ENCODE data around the gene VSX2.
A peak's percentile ranks its signal among the peaks of the same experiment; 100 is the strongest.

Gene VSX2

GRCh38 chr14:74207943-74208342 is 31.3 kb upstream of the VSX2 start:
- Histone ChIP-seq H3K27ac (no peak overlapping the region), H3K4me3 (no peak overlapping the region), H3K9me3 (no peaks in the 10 kb centered on the region), H3K9ac (no peak overlapping the region), H3K36me3 (peaks cover 5% of the 10 kb centered on the region; the same call in 1 of the 2 replicates), H4K20me1 (no peaks in the 10 kb centered on the region), H3K4me2 (no peak overlapping the region), H3K27me3 (no peaks in the 10 kb centered on the region), H3K4me1 (no peaks in the 10 kb centered on the region)
- TF ChIP-seq Cebpa-rat (IDR thresholded peaks at IDR 0.05), result no peak

GRCh38 chr14:74208642-74209041 is 30.6 kb upstream of the VSX2 start:
- no peak overlapping the region for H3K27ac ChIP-seq
- no peaks in the 10 kb centered on the region for H4K20me1 ChIP-seq
- TF ChIP-seq Cebpa-rat (IDR thresholded peaks at IDR 0.05), result no peak
- no peak overlapping the region for H3K4me2 ChIP-seq
- H3K27me3 ChIP-seq, result no peaks in the 10 kb centered on the region
- no peak overlapping the region for H3K9ac ChIP-seq
- no peaks in the 10 kb centered on the region for H3K4me1 ChIP-seq
- no peaks in the 10 kb centered on the region; the same call in 1 of the 2 replicates for H3K36me3 ChIP-seq
- H3K4me3 ChIP-seq, result no peak overlapping the region
- no peaks in the 10 kb centered on the region for H3K9me3 ChIP-seq

DNA sequence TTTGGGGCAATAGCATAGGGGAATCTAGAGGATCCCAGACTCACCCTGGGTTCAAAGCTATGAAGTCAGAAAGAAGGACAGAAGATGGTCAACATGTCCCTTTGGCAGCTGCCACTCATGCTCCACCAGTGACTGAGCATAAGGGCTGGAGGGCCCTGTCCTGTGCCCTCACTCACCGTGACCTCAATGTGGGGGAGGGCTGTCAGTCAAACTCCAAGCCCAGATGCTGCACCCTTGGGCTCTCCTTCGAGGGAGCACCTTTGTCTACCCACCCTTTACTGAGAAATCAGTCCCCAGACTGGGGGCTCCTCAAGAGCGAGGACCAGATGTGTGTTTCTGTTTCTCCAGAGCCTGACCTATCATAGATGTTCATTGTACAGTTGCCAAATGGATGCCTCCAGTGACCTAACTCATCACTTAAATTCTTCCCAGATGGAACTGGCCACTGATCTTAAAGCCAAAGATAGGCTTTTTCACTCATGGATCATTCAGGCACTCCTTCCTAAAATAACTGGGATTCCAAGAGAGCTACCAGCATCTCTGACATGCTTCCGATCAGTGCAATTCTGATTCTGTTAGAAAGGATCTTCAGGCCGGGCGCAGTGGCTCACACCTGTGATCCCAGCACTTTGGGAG is 27.2 kb upstream of the VSX2 start:
- Histone ChIP-seq H3K4me3 (no peak overlapping the region), H3K9me3 (no peaks in the 10 kb centered on the region), H3K4me2 (no peak overlapping the region), H3K9ac (no peak overlapping the region), H3K27me3 (no peaks in the 10 kb centered on the region), H3K4me1 (no peaks in the 10 kb centered on the region), H4K20me1 (no peaks in the 10 kb centered on the region), H3K36me3 (no peaks in the 10 kb centered on the region), H3K27ac (no peak overlapping the region)
- no peak for TF ChIP-seq Cebpa-rat (IDR thresholded peaks at IDR 0.05)

- no peak for TF ChIP-seq Cebpa-rat (IDR thresholded peaks at IDR 0.05)
- no peaks in the 10 kb centered on the region for H3K36me3 ChIP-seq
- no peak overlapping the region for H3K4me3 ChIP-seq
- no peaks in the 10 kb centered on the region for H3K4me1 ChIP-seq
- no peaks in the 10 kb centered on the region for H4K20me1 ChIP-seq
- no peak overlapping the region for H3K27ac ChIP-seq
- no peak overlapping the region for H3K4me2 ChIP-seq
- H3K27me3 ChIP-seq, result no peaks in the 10 kb centered on the region
- no peak overlapping the region for H3K9ac ChIP-seq
- H3K9me3 ChIP-seq, result no peaks in the 10 kb centered on the region
These were observed 25.1 kb upstream of the VSX2 start for GRCh38 chr14:74213907-74214803.

DNA sequence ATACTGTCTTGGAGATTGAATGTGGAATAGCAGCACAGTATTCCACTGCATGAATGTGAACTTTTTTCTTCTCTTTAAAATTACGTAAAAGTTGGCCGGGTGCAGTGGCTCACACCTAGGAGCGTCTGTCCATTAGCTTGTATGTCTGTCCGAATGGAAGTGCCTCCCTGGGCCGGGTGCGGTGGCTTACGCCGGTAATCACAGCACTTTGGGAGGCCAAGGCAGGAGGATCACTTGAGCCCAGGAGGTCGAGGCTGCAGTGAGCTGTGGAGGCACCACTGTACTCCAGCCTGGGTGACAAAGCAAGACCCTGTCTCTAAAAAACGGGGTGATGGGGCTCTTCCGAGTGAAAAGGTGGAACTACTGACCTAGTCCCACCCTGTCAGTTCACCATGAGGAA is 22.6 kb upstream of the VSX2 start:
- no peak overlapping the region for H3K4me2 ChIP-seq
- no peaks in the 10 kb centered on the region for H3K9me3 ChIP-seq
- H3K4me3 ChIP-seq, result no peak overlapping the region
- TF ChIP-seq Cebpa-rat (IDR thresholded peaks at IDR 0.05), result no peak
- H3K27ac ChIP-seq, result no peak overlapping the region
- H3K27me3 ChIP-seq, result no peaks in the 10 kb centered on the region
- H3K4me1 ChIP-seq, result no peaks in the 10 kb centered on the region
- no peak overlapping the region for H3K9ac ChIP-seq
- no peaks in the 10 kb centered on the region for H3K36me3 ChIP-seq
- H4K20me1 ChIP-seq, result no peaks in the 10 kb centered on the region

DNA sequence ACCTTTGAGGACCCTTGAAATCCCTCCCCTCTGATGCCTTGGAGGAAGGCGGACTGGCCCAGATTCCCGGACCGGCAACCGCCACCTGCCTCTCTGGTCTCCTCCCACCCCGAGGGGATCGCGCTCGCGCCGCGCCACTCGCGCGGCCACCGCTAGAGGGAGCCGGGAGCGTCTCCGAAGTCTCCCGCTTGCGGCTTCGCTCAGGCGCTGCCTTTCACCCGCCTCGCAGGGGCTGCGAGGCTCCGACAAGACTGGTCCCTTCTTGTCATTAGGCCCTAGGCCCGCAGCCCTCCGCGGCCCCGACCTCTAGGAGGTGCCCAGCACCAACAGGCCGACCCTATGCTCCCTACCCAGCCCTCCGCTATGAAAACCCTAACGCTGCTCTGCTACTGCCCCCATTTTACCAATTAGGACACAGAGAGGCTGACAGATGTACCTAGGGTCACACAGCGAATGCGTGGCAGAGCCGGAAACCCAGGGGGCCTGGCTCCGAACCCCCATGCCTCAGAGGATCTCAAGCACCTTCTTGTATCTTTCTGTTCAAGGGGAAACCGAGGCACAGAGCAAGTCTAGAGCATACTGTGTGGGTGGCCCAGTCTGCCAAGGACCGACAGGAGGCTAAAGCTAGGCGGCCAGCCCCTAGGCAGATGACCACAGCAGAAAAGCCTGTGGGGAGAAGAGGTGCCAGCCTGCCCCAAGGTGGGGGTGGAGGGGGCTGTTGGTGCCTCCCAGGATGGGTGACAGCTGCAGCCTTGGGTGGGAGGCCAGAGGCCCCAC is 21.4 kb upstream of the VSX2 start:
- no peak overlapping the region for H3K4me3 ChIP-seq
- H4K20me1 ChIP-seq, result no peaks in the 10 kb centered on the region
- no peak for TF ChIP-seq Cebpa-rat (IDR thresholded peaks at IDR 0.05)
- no peaks in the 10 kb centered on the region for H3K4me1 ChIP-seq
- peak overlapping the region; percentile 59 for H3K4me2 ChIP-seq
- no peaks in the 10 kb centered on the region for H3K36me3 ChIP-seq
- H3K27me3 ChIP-seq, result no peaks in the 10 kb centered on the region
- H3K27ac ChIP-seq, result no peak overlapping the region
- no peaks in the 10 kb centered on the region for H3K9me3 ChIP-seq
- H3K9ac ChIP-seq, result no peak overlapping the region

DNA sequence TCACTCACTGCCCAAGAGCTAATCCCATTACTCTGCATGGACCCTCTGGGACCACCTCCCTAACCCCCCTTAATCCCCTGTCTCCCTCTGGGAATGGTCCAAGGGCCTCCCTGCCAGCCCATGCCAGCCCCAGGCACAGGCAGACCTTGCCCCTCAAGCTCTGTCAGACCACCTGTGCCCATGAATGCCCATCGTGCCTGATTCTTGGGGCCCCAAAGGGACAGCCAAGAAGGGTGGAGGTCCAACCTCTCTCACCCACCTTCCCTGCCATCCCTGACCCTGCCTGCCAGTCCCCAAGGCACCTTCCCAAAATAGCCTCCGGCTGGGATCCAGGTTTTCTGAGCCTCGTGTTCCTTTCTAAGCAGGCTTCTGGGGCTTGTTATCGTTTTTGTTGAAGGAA is 20.8 kb upstream of the VSX2 start:
- H3K9me3 ChIP-seq, result no peaks in the 10 kb centered on the region
- no peaks in the 10 kb centered on the region for H4K20me1 ChIP-seq
- no peaks in the 10 kb centered on the region for H3K4me1 ChIP-seq
- H3K9ac ChIP-seq, result no peak overlapping the region
- no peak overlapping the region for H3K27ac ChIP-seq
- no peak for TF ChIP-seq Cebpa-rat (IDR thresholded peaks at IDR 0.05)
- H3K36me3 ChIP-seq, result no peaks in the 10 kb centered on the region
- H3K4me2 ChIP-seq, result no peak overlapping the region; the same call in 1 of the 2 replicates
- H3K4me3 ChIP-seq, result no peak overlapping the region
- no peaks in the 10 kb centered on the region for H3K27me3 ChIP-seq

DNA sequence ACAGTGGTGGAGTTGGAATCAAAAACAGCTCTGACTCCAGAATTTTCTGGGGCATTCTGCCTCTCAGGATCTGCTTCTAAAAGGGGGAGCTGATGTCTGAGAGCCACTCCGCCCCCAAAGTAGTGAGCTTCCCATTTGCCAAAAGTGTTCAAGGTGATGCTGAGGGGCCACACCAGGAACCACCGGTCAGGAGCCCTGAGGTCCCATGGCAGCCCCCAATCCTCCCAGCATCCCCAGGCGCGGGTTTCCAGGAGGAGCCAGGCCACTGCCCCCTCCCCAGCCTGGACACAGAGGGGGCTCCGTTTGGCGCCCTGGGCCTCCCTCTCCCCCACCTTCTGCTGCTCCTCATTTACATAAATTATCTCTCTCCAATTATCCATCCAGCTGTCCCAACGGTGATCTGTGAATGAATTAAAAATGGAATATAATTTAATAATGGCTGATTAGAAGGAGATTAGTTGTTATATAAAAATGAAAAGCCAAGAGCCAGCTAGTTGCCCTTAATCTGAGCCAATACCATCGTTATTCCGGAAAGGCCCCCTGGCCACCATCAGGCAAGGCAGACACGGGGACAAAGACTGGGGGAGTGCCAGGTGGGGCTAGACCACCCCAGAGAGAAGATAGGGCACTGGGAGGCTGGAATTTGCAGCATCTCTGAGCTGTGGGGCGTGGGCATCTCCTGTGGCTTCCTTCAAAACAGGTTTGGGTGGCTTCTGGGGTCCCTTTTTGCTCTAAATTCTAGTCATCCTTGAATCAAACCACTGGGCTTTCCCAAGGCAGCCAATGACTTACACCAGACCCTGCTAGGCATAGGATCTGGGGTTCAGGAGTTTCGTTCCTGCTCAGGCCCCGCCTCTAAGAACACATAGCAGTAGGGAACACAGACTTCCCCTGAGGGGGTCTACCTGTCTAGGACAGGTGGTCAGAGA is 19.7 kb upstream of the VSX2 start:
- no peak overlapping the region for H3K27ac ChIP-seq
- TF ChIP-seq Cebpa-rat (IDR thresholded peaks at IDR 0.05), result no peak
- no peaks in the 10 kb centered on the region for H3K4me1 ChIP-seq
- H3K4me2 ChIP-seq, result no peak overlapping the region
- no peaks in the 10 kb centered on the region for H3K9me3 ChIP-seq
- H3K4me3 ChIP-seq, result no peak overlapping the region
- H3K9ac ChIP-seq, result no peak overlapping the region
- H3K36me3 ChIP-seq, result no peaks in the 10 kb centered on the region
- H3K27me3 ChIP-seq, result no peaks in the 10 kb centered on the region
- H4K20me1 ChIP-seq, result no peaks in the 10 kb centered on the region

DNA sequence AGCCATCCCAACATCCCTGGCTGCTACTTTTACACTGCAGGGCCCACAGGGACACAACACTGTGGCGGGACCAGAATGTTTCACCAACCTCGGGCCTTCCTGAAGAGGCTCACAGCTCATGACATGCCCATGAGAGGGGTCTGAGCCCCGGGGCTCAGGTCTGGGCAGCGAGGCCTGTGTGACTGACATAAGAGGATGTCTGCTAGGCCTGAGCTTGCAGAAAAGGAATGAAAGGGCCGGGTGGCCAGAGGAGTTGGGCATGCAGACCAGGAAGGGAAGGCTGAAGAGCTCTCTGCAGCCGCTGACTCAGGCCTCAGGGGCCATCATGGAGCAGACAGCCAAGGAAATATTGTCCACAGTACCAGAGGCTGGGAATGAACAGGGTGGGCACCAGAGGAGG is 18.3 kb upstream of the VSX2 start:
- H3K27me3 ChIP-seq, result no peaks in the 10 kb centered on the region
- no peaks in the 10 kb centered on the region for H3K4me1 ChIP-seq

More for the DNA sequence above, 18.3 kb upstream of the VSX2 start:
- no peak overlapping the region for H3K9ac ChIP-seq
- H4K20me1 ChIP-seq, result no peaks in the 10 kb centered on the region
- H3K9me3 ChIP-seq, result no peaks in the 10 kb centered on the region
- H3K4me2 ChIP-seq, result no peak overlapping the region
- TF ChIP-seq Cebpa-rat (IDR thresholded peaks at IDR 0.05), result no peak
- H3K27ac ChIP-seq, result no peak overlapping the region
- no peaks in the 10 kb centered on the region for H3K36me3 ChIP-seq
- no peak overlapping the region for H3K4me3 ChIP-seq
